KMS-11 (cell line): ENCODE data around the gene NDUFB11.
"Not testable (repeated sequence)": the region's sequence is repeated elsewhere in the genome, so short reads cannot be mapped to it uniquely, and the experiment has no call there.

ENCODE experiments used
- H2AFZ ChIP-seq: fragments of 200-600 bp; sonication (generic); 2 replicates; pipeline ENCODE4 v1.6.1; 2016; ENCODE audit warnings: antibody characterized with exemption, mixed run types, low read depth
- H3K27ac ChIP-seq: fragments of 200-600 bp; sonication (generic); 2 replicates; pipeline ENCODE4 v1.6.1; 2016; ENCODE audit warnings: mild to moderate bottlenecking, mixed run types
- H3K27me3 ChIP-seq: fragments of 200-600 bp; sonication (generic); 2 replicates; pipeline ENCODE4 v1.6.1; 2017; ENCODE audit warnings: mild to moderate bottlenecking, low read depth, mixed run types, moderate library complexity; ENCODE audit not compliant: insufficient read depth
- H3K36me3 ChIP-seq: fragments of 200-600 bp; sonication (generic); 2 replicates; pipeline ENCODE4 v1.6.1; 2017; ENCODE audit warnings: mild to moderate bottlenecking, mixed run types; ENCODE audit not compliant: insufficient read depth
- H3K4me1 ChIP-seq: fragments of 200-600 bp; sonication (generic); 2 replicates; pipeline ENCODE4 v1.6.1; 2016; ENCODE audit warnings: mild to moderate bottlenecking, low read depth, mixed run types; ENCODE audit not compliant: poor library complexity, severe bottlenecking
- H3K4me2 ChIP-seq: fragments of 200-600 bp; sonication (generic); 2 replicates; pipeline ENCODE4 v1.7.0; 2016; ENCODE audit warnings: mild to moderate bottlenecking, mixed run types
- H3K4me3 ChIP-seq: fragments of 200-600 bp; sonication (generic); IDR thresholded peaks from 2 replicates; pipeline ENCODE4 v1.6.1; 2017; ENCODE audit warnings: low read depth, low read length, mixed read lengths; ENCODE audit not compliant: insufficient read depth
- H3K79me2 ChIP-seq: fragments of 200-600 bp; sonication (generic); 2 replicates; pipeline ENCODE4 v1.6.1; 2016; ENCODE audit warnings: low read depth, mixed run types; ENCODE audit not compliant: insufficient read depth
- H3K9ac ChIP-seq: fragments of 200-600 bp; sonication (generic); 2 replicates; pipeline ENCODE4 v1.6.1; 2016; ENCODE audit warnings: mild to moderate bottlenecking, mixed run types
- H4K20me1 ChIP-seq: fragments of 200-600 bp; sonication (generic); 2 replicates; pipeline ENCODE4 v1.6.1; 2016; ENCODE audit warnings: mild to moderate bottlenecking, mixed run types; ENCODE audit not compliant: insufficient read depth
- CTCF ChIP-seq: fragments of 200-600 bp; sonication (generic); conservative IDR thresholded peaks from 2 replicates; pipeline ENCODE4 v1.6.1; 2017; ENCODE audit warnings: low read depth, mild to moderate bottlenecking, antibody characterized with exemption, low read length, moderate library complexity, mixed read lengths

NDUFB11 gene

GRCh38 chrX:47143894-47144625, 442 bp downstream of the NDUFB11 start:
- Histone ChIP-seq H4K20me1 (no peaks in the 10 kb centered on the region), H3K27me3 (no peaks in the 10 kb centered on the region), H3K36me3 (no peaks in the 10 kb centered on the region), H3K4me2 (peak overlapping the region; percentile 96), H3K27ac (peak overlapping the region; percentile 98), H2AFZ (peak overlapping the region; percentile 54), H3K9ac (peak overlapping the region; percentile 95), H3K4me3 (no peak overlapping the region), H3K79me2 (peaks cover 54% of the 10 kb centered on the region), H3K4me1 (peaks cover 15% of the 10 kb centered on the region)
- TF ChIP-seq CTCF: no peak

GRCh38 chrX:47138171-47138570, 6.3 kb downstream of the NDUFB11 start:
- no peaks in the 10 kb centered on the region for H3K36me3 ChIP-seq
- no peak overlapping the region for H3K27ac ChIP-seq
- TF ChIP-seq CTCF: no peak
- no peak overlapping the region for H2AFZ ChIP-seq
- no peak overlapping the region for H3K4me2 ChIP-seq
- H3K9ac ChIP-seq: no peak overlapping the region
- H4K20me1 ChIP-seq: no peaks in the 10 kb centered on the region
- no peaks in the 10 kb centered on the region for H3K27me3 ChIP-seq
- no peak overlapping the region for H3K4me3 ChIP-seq
- H3K79me2 ChIP-seq: peaks cover 8% of the 10 kb centered on the region
- H3K4me1 ChIP-seq: peaks cover 5% of the 10 kb centered on the region

- H3K4me2 ChIP-seq, H3K36me3 ChIP-seq, H3K9ac ChIP-seq, H3K4me3 ChIP-seq, H3K27ac ChIP-seq, H3K79me2 ChIP-seq, H3K4me1 ChIP-seq, H3K27me3 ChIP-seq, H2AFZ ChIP-seq, H4K20me1 ChIP-seq: not testable (repeated sequence)
These were observed 8.9 kb downstream of the NDUFB11 start for GRCh38 chrX:47135650-47136049.

GRCh38 chrX:47133493-47133892, 11.0 kb downstream of the NDUFB11 start:
- Histone ChIP-seq H3K79me2 (no peaks in the 10 kb centered on the region), H3K36me3 (no peaks in the 10 kb centered on the region), H3K4me3 (no peak overlapping the region), H2AFZ (no peak overlapping the region), H3K27ac (no peak overlapping the region), H3K4me2 (no peak overlapping the region), H3K27me3 (no peaks in the 10 kb centered on the region), H4K20me1 (no peaks in the 10 kb centered on the region), H3K4me1 (peaks cover 3% of the 10 kb centered on the region), H3K9ac (no peak overlapping the region)
- no peak for TF ChIP-seq CTCF

GRCh38 chrX:47129899-47130358, 14.6 kb downstream of the NDUFB11 start:
- Histone ChIP-seq H3K4me1 (peaks cover 3% of the 10 kb centered on the region), H2AFZ (peak overlapping the region; percentile 94; the same call in 1 of the 2 replicates), H3K27ac (no peak overlapping the region), H3K9ac (no peak overlapping the region), H3K27me3 (no peaks in the 10 kb centered on the region), H3K79me2 (no peaks in the 10 kb centered on the region), H4K20me1 (no peaks in the 10 kb centered on the region), H3K4me3 (no peak overlapping the region), H3K36me3 (no peaks in the 10 kb centered on the region), H3K4me2 (peak overlapping the region; percentile 17; the same call in 1 of the 2 replicates)
- TF ChIP-seq CTCF: no peak
